GM15510 (cell line): ENCODE results near the gene TBC1D13.

Experiments used
- POLR2A ChIP-seq: IDR thresholded peaks from 3 replicates; pipeline ENCODE4 v1.6.1; 2011; ENCODE audit warnings: borderline replicate concordance; ENCODE audit not compliant: insufficient read length; ENCODE audit errors: extremely low read depth

TBC1D13 gene, protein sequence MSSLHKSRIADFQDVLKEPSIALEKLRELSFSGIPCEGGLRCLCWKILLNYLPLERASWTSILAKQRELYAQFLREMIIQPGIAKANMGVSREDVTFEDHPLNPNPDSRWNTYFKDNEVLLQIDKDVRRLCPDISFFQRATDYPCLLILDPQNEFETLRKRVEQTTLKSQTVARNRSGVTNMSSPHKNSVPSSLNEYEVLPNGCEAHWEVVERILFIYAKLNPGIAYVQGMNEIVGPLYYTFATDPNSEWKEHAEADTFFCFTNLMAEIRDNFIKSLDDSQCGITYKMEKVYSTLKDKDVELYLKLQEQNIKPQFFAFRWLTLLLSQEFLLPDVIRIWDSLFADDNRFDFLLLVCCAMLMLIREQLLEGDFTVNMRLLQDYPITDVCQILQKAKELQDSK

DNA sequence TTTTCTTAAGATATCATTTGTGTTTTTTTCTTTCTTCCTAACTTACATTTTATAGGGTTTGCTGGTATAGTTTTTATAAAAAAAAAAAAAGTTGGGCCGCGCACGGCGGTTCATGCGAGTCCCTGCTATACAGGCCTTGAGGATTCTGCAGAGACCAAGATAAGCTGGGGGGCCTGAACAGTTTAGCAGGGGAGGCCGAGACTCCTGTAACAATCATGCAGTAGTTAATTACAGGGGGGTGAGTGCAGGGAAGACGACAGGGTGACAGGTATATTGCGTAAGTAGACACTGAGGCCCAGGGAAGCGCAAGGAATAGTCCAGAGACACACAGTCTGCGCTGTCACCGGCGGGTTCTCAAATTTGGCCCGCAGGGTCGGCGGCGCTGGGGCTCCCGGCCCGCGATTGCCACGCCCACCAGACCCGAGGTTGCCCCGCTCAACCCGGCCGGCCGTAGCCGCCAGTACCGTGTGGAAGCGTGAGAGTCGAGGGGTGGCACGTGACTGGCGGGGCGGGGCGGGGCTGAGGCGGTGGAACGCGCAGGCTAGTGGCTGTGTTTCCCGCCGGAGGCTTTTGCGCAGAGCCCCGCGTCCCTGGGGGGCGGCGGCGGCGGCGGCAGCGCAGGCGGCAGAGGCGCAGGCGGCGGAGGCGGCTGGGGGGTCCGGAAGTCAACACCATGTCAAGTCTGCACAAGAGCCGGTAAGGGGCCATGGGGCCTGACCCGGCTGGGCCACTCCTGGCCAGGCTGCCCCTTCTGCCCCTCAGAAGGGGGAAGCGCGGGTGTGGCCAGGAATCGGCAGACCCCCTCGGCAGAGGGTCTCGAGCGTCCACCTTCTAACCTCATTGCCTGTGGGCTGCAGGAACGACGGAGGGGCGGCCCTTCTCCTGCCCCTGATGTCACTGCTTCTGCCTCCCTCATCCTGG lies at the start of gene TBC1D13:
Gene TBC1D13, plus strand, starts transcription at position 573 of the 921 bp plus-strand sequence. Its CDS starts 101 bp downstream, at position 674.
- peak; percentile 80 for TF ChIP-seq POLR2A

GRCh38 chr9:128742401-128742800 lies 44.7 kb upstream of the TBC1D13 start:
- TF ChIP-seq POLR2A, result no peak

DNA sequence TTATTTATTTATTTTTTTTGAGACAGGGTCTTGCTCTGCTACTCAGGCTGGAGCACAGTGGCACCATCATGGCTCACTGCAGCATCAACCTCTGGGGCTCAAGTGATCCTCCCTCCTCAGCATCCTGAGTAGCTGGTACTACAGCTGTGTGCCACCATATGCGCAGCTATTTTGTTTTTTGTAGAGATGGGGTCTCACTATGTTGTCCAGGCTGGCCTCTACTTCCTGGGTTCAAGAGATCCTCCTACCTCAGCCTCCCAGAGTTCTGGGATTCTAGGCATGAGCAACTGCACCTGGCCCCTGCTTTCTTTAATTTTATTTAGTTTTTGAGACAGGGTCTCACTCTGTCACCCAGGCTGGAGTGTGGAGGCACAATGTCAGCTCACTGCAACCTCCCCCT lies 43.6 kb upstream of the TBC1D13 start:
- TF ChIP-seq POLR2A, result no peak

DNA sequence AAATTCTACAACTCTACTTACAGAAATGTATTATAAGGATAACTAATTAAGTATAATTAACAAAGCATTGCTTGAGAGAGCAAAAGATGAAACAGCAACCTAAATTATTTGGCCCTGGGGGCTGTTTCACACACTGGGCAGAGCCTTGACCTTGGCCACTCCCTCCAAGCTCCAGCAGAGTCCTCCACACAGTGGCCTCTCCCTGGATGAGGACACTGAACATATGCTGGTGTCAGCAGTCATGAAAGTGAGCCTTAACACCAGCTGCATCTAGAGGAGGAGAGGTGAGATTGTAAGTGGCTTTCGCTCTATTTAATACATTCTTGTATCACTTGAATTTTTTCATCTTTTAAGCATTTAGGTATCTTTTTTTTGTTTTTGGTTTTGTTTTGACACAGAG lies 39.8 kb upstream of the TBC1D13 start:
- no peak for TF ChIP-seq POLR2A

- TF ChIP-seq POLR2A, result no peak
These were observed 36.0 kb upstream of the TBC1D13 start for GRCh38 chr9:128750926-128751595.

DNA sequence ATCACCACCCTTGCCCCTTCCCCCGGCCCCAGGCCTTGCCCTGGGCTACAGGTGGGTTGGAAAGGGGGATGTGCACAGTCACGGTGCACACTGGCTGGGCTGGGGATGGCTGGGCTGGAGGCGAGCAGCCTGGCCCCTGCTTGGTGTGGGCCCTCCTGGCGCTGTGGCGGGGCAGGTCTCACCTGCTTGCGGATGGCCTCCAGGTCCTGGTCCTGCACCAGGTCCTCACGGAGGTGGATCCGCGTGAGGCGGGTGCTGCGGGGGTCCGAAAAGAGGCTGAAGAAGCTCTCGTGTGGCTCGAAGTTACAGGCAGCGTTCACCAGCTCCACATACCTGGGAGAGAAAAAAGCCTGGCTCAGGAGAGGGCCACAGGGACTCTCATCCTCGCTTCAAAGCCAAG lies 33.4 kb upstream of the TBC1D13 start:
- no peak for TF ChIP-seq POLR2A

DNA sequence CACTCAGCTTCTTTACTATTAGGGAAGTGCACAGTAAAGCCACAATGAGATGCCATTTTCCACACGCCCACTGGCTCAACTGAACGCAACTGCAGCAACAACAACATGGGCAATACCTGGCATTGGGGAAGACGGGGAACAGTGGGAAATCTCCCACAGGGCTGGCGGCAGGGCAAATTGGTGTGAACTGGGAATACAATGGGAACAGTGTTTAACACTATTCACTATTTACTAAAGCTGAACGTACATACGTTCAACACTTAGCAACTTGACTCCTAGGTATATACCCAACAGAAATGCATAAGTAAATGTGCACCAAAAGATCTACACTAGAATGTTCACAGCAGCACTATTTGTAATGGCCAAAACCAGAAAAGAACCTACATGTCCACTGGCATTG lies 29.5 kb upstream of the TBC1D13 start:
- TF ChIP-seq POLR2A, result no peak

DNA sequence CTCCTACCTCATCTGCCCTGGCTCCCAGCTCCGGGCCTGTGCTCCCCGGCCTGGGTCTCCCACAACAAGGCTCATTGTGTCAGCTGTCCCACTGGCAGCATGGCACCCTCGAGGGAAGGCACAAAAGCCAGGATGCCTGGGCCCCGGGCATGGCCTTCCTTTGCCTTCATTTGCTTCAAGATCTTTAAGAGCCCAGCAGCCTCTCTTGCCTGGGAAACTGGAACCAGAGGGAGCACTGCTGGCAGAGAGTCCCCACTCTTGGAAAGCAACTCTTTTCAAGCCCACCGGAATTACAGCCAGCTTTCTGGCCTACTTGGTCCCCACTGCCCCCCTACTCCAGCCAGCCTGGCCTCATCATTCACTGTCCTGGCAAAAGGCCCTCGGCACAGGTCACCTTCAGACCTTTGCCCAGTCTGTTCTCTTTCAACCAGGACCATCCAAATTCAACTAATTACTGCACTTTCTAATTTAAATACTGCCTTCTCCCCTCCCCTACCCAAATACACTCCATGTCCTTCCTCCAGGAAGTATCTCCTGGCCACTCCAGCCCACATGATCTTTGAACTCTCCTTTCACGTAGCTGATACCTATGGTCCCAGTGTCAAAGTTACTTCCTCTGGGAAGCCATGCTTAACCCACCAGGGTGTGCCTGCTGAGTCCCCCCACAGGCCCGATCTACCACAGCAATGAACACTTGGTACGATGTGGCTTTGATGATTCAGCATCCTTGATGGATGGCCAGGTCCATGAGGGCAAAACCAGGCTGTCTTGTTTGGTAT lies 24.2 kb upstream of the TBC1D13 start:
- TF ChIP-seq POLR2A, result no peak

DNA sequence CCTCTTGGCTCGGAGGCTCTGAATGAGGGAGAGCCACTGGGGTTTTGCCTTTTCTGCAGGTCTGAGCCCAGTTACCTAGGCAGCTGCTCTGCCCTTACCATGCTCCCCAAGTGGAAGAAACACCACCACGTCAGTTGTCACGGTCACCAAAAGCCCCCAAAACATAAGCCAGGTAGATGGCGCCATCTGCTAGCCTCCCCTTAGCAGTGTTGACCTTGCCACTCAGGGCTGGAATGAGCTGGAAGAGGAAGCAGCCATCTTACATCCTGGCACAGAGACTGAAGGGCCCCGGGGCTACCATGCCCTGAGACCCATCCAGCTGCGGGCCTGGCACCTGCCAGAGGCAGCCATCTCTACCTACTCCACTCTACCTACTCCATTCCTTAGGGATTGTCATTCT lies 22.7 kb upstream of the TBC1D13 start:
- TF ChIP-seq POLR2A, result no peak

DNA sequence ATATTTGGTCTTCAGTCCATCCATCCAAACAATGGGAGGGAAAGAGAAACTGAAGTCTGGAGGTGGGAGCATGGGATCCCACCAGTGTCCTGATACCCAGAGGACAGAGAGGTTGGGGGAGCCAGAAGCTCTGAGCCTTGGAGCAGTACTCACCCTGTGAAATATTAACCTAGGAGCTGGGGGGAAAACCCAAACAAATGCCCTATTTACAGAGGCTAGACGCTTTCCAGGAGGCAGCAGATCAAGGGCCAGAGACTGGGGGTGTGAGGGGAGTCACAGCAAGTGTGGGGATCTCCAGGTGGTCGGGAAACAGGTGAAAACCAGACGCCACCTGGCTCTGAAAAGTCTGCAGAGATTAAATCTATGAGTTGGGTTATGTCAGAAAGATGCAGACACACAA lies 21.6 kb upstream of the TBC1D13 start:
- no peak for TF ChIP-seq POLR2A

- TF ChIP-seq POLR2A, result no peak
These were observed 18.4 kb upstream of the TBC1D13 start for GRCh38 chr9:128768606-128769005.

- no peak for TF ChIP-seq POLR2A
These were observed 16.6 kb upstream of the TBC1D13 start for GRCh38 chr9:128770286-128771030.

GRCh38 chr9:128771094-128771721 lies 15.8 kb upstream of the TBC1D13 start:
- no peak for TF ChIP-seq POLR2A
